ENCODE data around the gene SHH.
A peak's percentile ranks its signal among the peaks of the same experiment; 100 is the strongest.

The SHH gene

GRCh38 chr7:155804431-155804831 is 7.8 kb downstream of the SHH start:
- peaks cover 29% of the 10 kb centered on the region for H3K4me1 ChIP-seq (ENCODE audit: control insufficient read depth, insufficient read depth, low read length)
- H3K36me3 ChIP-seq (ENCODE audit: control insufficient read depth, insufficient read depth, low read length) = no peaks in the 10 kb centered on the region
- H3K9ac ChIP-seq (ENCODE audit: low read length) = no peak overlapping the region
- H3K27ac ChIP-seq (ENCODE audit: low read depth, low read length) = no peak overlapping the region
- peak overlapping the region; percentile 55 for H3K4me3 ChIP-seq (ENCODE audit: low read depth, low read length)
- peaks cover 99% of the 10 kb centered on the region for H3K27me3 ChIP-seq (ENCODE audit: control insufficient read depth, insufficient read depth, low read length)
- H3K9me3 ChIP-seq (ENCODE audit: control insufficient read depth, insufficient read depth, low read depth, low read length) = no peaks in the 10 kb centered on the region

DNA sequence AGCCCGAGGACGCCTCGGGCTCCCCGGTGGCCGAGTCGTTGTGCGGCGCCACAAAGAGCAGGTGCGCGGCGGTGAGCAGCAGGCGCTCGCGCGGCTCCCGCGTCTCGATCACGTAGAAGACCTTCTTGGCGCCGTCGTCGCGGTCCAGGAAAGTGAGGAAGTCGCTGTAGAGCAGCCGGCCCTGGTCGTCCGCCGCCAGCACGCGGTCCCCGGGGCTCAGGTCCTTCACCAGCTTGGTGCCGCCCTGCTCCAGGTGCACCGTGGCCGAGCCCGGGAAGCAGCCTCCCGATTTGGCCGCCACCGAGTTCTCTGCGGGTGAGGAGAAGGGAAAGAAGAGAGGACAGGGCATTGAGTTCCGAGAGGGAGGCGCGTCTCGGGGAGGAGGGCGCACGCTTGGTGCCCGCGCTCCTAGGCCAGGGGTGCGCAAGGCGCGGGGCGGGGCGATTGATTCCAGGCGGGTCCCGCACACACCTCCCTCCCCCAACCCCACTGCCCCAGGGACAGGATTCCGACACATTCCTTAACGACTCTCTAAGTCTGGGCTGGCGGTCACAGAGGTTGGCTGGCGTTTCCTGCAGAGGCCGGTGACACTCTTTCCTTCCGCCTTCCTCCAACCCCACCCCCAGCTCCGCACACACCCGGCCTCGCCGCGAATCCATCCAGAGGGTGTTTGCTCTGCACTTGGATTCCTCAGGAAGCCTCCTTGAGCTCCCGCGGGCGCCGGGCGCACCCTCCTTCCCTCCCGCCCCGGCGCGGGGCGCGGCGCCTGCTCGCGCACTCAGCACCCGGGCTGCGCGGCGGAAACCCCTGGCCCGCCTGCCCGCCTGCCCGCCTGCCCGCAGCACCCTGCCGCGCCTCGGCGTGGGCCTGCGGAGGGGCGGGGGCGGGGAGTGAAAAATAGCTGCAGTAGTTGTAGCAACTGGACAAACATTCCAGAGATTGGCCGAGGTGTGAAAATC is 8.6 kb downstream of the SHH start:
- no peaks in the 10 kb centered on the region for H3K36me3 ChIP-seq (ENCODE audit: control insufficient read depth, insufficient read depth, low read length)
- H3K4me3 ChIP-seq (ENCODE audit: low read depth, low read length) = peak overlapping the region; percentile 55
- peak overlapping the region; percentile 52 for H3K9ac ChIP-seq (ENCODE audit: low read length)
- no peaks in the 10 kb centered on the region for H3K9me3 ChIP-seq (ENCODE audit: control insufficient read depth, insufficient read depth, low read depth, low read length)
- H3K27me3 ChIP-seq (ENCODE audit: control insufficient read depth, insufficient read depth, low read length) = peaks cover 99% of the 10 kb centered on the region
- H3K4me1 ChIP-seq (ENCODE audit: control insufficient read depth, insufficient read depth, low read length) = peaks cover 27% of the 10 kb centered on the region
- H3K27ac ChIP-seq (ENCODE audit: low read depth, low read length) = no peak overlapping the region

- Histone ChIP-seq H3K9ac (ENCODE audit: low read length) (no peak overlapping the region), H3K27me3 (ENCODE audit: control insufficient read depth, insufficient read depth, low read length) (peaks cover 99% of the 10 kb centered on the region), H3K27ac (ENCODE audit: low read depth, low read length) (no peak overlapping the region)
These were observed 9.3 kb downstream of the SHH start for GRCh38 chr7:155802906-155803417.

GRCh38 chr7:155802291-155802690 is 10.0 kb downstream of the SHH start:
- Histone ChIP-seq H3K9ac (ENCODE audit: low read length) (no peak overlapping the region), H3K36me3 (ENCODE audit: control insufficient read depth, insufficient read depth, low read length) (no peaks in the 10 kb centered on the region), H3K4me1 (ENCODE audit: control insufficient read depth, insufficient read depth, low read length) (peaks cover 20% of the 10 kb centered on the region), H3K9me3 (ENCODE audit: control insufficient read depth, insufficient read depth, low read depth, low read length) (no peaks in the 10 kb centered on the region), H3K27ac (ENCODE audit: low read depth, low read length) (no peak overlapping the region), H3K4me3 (ENCODE audit: low read depth, low read length) (no peak overlapping the region), H3K27me3 (ENCODE audit: control insufficient read depth, insufficient read depth, low read length) (peaks cover 99% of the 10 kb centered on the region)

More at GRCh38 chr7:155802906-155803417, 9.3 kb downstream of the SHH start:
- H3K4me1 ChIP-seq (ENCODE audit: control insufficient read depth, insufficient read depth, low read length) = peaks cover 26% of the 10 kb centered on the region
- peak overlapping the region; percentile 55; the same call in 1 of the 2 replicates for H3K4me3 ChIP-seq (ENCODE audit: low read depth, low read length)
- H3K9me3 ChIP-seq (ENCODE audit: control insufficient read depth, insufficient read depth, low read depth, low read length) = no peaks in the 10 kb centered on the region
- no peaks in the 10 kb centered on the region for H3K36me3 ChIP-seq (ENCODE audit: control insufficient read depth, insufficient read depth, low read length)

DNA sequence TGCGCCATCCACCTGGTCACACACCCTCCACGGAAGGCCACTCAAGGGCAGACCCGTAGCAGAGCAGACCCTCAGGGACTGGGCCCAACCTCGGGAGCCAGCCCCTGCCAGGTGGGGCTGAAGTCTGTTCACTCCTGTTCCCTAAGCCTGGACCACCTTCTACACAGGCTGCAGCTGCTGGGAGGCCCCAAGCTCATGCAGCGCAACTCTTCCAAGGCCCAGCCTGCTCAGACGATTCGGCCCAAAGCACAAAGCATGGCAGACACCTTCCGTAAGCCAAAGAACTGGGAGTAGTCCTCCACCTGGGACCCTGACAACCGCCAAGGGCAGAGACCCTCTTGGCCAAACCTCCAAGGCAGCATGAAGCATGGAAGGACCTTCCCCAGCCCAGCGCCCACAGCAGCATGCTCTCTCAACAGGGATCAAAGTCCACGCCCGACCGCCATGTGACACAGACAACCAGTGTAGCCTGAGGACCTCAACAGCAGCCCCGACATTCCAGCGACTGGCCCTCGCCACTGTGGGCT is 11.5 kb downstream of the SHH start:
- Histone ChIP-seq H3K27ac (ENCODE audit: low read depth, low read length) (no peak overlapping the region), H3K4me1 (ENCODE audit: control insufficient read depth, insufficient read depth, low read length) (peaks cover 6% of the 10 kb centered on the region), H3K9me3 (ENCODE audit: control insufficient read depth, insufficient read depth, low read depth, low read length) (no peaks in the 10 kb centered on the region), H3K27me3 (ENCODE audit: control insufficient read depth, insufficient read depth, low read length) (peaks cover 96% of the 10 kb centered on the region), H3K4me3 (ENCODE audit: low read depth, low read length) (no peak overlapping the region), H3K9ac (ENCODE audit: low read length) (no peak overlapping the region), H3K36me3 (ENCODE audit: control insufficient read depth, insufficient read depth, low read length) (no peaks in the 10 kb centered on the region)

DNA sequence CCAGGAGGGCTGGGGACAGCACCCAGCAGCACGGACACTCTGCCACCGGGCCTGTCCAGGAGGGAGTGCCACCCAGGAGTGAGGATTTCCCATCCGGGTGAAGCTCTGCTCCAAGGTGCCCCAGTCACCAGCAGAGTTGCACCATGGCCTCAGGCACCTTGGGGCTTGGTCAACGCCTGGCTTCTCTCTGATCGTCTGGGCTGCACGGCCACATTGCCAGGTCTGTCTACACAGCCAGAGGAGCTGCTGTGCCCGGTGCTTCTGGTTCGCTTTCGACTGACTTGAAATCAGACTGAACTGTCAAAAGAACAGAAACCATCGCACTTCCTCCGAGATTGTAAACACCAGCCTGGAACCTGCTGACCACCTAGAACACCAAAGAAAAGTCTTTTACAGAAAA is 12.0 kb downstream of the SHH start:
- no peaks in the 10 kb centered on the region for H3K9me3 ChIP-seq (ENCODE audit: control insufficient read depth, insufficient read depth, low read depth, low read length)
- no peaks in the 10 kb centered on the region for H3K36me3 ChIP-seq (ENCODE audit: control insufficient read depth, insufficient read depth, low read length)
- peaks cover 96% of the 10 kb centered on the region for H3K27me3 ChIP-seq (ENCODE audit: control insufficient read depth, insufficient read depth, low read length)
- H3K4me1 ChIP-seq (ENCODE audit: control insufficient read depth, insufficient read depth, low read length) = peaks cover 2% of the 10 kb centered on the region; the same call in 1 of the 2 replicates
- H3K4me3 ChIP-seq (ENCODE audit: low read depth, low read length) = no peak overlapping the region
- H3K27ac ChIP-seq (ENCODE audit: low read depth, low read length) = no peak overlapping the region
- H3K9ac ChIP-seq (ENCODE audit: low read length) = no peak overlapping the region

DNA sequence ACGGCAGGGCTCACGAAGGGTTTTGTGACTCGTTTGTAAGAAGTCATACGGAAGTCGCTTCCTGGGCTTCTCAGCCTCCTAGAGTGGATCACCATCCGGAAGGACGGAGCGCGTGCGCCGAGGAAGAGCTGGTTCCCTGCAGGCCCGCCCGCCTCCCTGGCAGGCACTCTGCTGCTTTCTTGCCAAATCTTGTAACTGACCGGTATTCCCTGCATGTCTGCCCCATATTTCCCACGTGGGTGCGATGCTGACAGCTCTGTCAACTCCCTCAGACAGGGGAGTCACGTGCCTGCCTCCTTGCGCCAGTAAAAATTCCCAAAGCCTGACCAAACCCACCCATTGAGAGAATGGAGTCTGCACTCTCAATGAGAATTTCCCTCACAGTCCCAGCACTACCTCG is 12.7 kb downstream of the SHH start:
- no peak overlapping the region for H3K9ac ChIP-seq (ENCODE audit: low read length)
- H3K27ac ChIP-seq (ENCODE audit: low read depth, low read length) = no peak overlapping the region
- H3K27me3 ChIP-seq (ENCODE audit: control insufficient read depth, insufficient read depth, low read length) = peaks cover 89% of the 10 kb centered on the region
- no peak overlapping the region for H3K4me3 ChIP-seq (ENCODE audit: low read depth, low read length)
- no peaks in the 10 kb centered on the region for H3K36me3 ChIP-seq (ENCODE audit: control insufficient read depth, insufficient read depth, low read length)
- no peaks in the 10 kb centered on the region for H3K4me1 ChIP-seq (ENCODE audit: control insufficient read depth, insufficient read depth, low read length)
- no peaks in the 10 kb centered on the region for H3K9me3 ChIP-seq (ENCODE audit: control insufficient read depth, insufficient read depth, low read depth, low read length)

- Histone ChIP-seq H3K27ac (ENCODE audit: low read depth, low read length) (no peak overlapping the region), H3K36me3 (ENCODE audit: control insufficient read depth, insufficient read depth, low read length) (no peaks in the 10 kb centered on the region), H3K27me3 (ENCODE audit: control insufficient read depth, insufficient read depth, low read length) (peaks cover 83% of the 10 kb centered on the region), H3K4me3 (ENCODE audit: low read depth, low read length) (no peak overlapping the region), H3K4me1 (ENCODE audit: control insufficient read depth, insufficient read depth, low read length) (no peaks in the 10 kb centered on the region), H3K9ac (ENCODE audit: low read length) (no peak overlapping the region), H3K9me3 (ENCODE audit: control insufficient read depth, insufficient read depth, low read depth, low read length) (no peaks in the 10 kb centered on the region)
These were observed 13.4 kb downstream of the SHH start for GRCh38 chr7:155798673-155799439.

- peaks cover 70% of the 10 kb centered on the region for H3K27me3 ChIP-seq (ENCODE audit: control insufficient read depth, insufficient read depth, low read length)
- no peaks in the 10 kb centered on the region for H3K36me3 ChIP-seq (ENCODE audit: control insufficient read depth, insufficient read depth, low read length)
- H3K4me1 ChIP-seq (ENCODE audit: control insufficient read depth, insufficient read depth, low read length) = no peaks in the 10 kb centered on the region
- H3K9ac ChIP-seq (ENCODE audit: low read length) = no peak overlapping the region
- H3K9me3 ChIP-seq (ENCODE audit: control insufficient read depth, insufficient read depth, low read depth, low read length) = no peaks in the 10 kb centered on the region
- H3K27ac ChIP-seq (ENCODE audit: low read depth, low read length) = no peak overlapping the region
- H3K4me3 ChIP-seq (ENCODE audit: low read depth, low read length) = peak overlapping the region; percentile 11; the same call in 1 of the 2 replicates
These were observed 14.7 kb downstream of the SHH start for GRCh38 chr7:155797262-155798250.
